GM19035 (cell line): ENCODE measurements around the gene ETDC.

Experiments used
- ATAC-seq: cut with Tn5 transposase; IDR thresholded peaks from one replicate; pipeline ENCODE4 v1.9.1; 2021; ENCODE audit not compliant: unreplicated experiment

ETDC gene

DNA sequence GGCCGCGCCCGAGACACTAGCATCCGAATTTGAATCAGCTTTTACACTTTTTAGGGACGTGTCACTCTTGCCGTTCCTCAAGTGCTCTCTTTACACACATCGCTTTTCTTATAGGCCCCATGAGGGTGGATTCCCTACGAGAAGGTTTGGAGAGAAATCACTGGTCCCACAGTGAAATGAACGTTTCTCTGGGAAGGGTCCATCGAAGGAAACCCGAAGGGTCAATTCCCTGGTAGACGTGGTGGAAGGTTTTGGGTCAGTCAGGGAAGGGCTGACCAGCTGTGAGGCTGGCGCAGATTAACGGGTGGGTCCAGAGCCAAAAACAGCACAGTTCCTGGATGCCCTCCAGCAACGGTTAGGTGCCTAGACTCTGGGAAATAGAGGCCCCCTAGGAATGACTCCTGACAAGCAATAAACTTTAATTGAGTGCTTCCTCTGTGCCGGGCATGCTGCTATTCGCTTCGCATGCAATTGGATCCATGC lies 35.9 kb downstream of the ETDC start:
- no peak for ATAC-seq

DNA sequence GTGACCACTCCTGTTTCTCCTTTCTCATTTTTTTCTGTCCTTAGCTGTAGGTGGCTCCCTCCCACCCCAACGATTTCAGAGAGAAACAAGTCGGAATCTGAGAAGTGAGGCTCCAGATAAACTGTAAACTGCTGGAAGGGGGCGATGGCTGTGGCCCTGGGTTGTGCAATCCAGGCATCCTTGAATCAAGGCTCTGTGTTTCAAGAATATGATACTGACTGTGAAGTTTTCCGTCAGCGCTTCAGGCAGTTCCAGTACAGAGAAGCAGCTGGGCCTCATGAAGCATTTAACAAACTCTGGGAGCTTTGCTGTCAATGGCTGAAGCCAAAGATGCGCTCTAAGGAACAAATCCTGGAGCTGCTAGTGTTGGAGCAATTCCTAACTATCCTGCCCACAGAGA lies 37.7 kb downstream of the ETDC start:
- ATAC-seq = no peak

DNA sequence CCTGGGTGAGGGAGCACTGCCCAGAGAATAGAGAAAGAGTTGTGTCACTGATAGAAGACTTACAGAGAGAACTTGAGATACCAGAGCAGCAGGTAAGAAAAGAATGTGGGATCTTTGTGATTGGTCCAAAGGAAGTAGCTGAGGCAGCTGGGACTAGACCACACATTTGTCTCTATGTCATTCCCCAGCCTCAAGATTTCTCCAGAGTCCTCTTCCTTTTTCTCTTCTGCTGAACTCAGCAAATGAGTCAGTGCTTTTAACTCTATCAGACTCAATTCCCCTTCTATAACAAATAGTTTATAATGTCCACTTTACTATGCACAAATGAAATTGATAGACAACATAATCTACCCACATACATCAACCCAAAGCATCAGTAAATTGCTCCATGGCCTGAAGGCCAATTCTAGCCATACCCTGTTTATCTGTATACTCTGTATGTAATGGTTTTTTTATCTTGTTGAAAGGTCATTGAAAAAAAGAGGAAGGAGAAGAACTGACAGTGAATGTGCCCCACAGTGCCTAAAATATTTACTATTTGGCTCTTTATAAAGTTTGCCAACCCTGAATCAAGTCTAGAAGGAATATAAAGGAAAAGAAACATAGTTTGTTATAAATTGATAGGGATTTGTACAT lies 38.2 kb downstream of the ETDC start:
- ATAC-seq = no peak

DNA sequence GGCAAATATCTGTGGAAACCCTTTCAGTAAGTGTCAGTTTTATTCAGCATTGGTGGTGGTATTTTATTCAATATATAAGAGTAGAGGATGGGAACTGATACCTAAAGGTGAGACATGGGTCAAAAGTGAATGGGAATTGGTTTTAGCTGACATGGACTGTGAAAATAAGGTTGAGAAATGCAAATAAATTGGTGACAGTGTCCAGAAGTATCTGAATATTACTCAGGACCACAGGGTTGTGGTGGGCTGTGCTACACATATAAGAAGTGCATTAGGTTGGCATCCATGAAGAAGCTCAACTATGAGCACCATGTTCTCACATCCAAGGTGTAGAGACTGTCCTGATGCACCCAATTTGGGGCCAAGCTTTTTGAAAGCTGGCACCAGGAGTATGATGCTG lies 45.0 kb downstream of the ETDC start:
- ATAC-seq = no peak
